HG03135 (cell line): ENCODE results near the gene KDM4C.
"Not testable (repeated sequence)": the region's sequence is repeated elsewhere in the genome, so short reads cannot be mapped to it uniquely, and the experiment has no call there.

Source experiments
- ATAC-seq: cut with Tn5 transposase; IDR thresholded peaks from one replicate; pipeline ENCODE4 v1.9.1; 2021; ENCODE audit warnings: mild to moderate bottlenecking, moderate library complexity; ENCODE audit not compliant: unreplicated experiment

Gene KDM4C

DNA sequence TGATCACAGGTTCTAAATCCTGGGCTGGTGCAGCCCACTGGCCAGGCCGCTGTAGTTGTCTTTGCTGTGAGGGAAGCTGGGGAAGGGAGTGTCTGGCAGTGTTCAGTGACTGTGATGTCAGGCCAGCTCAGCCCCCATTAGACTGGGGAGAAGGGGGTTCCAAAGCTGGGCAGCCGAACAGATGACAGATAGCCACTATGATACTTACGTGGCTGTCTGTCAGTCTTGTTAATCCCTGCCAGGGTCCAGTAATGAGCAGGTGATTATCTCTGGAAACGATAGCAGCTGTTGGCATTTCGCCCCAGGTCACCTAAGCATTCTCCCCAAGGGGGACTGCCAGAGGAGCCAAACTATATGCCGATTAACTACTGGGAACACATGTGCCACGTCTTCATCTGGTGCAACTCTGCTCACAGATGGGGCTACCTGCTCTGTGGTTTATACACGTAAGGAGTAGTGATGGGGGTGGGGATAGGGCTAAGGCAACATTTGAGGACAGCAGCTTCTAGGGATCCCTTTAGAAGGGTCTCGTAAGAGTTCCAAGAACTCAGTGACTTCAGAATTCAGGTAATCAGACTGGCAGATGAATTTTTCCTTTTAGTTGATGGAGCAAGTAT, 396.3 kb downstream of the KDM4C start:
- no peak for ATAC-seq

DNA sequence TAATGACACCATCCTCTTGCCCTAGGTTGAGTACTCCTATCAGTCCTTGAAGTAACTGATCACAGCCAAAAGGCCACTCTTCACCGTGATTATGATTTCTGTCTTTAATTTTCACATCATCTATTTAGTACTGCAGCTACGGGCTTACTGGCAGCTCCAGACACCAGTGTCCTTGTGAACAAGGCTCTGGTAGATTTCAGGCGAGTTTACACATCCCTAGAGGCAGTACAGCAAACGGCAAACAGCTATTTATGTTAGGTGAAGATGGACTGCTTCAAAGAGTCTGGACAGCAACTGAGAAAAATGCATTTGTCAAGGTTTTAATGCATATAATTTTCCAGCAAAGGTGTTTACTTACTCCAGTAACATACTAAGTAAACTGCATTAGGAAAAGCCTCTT, 396.9 kb downstream of the KDM4C start:
- no peak for ATAC-seq

DNA sequence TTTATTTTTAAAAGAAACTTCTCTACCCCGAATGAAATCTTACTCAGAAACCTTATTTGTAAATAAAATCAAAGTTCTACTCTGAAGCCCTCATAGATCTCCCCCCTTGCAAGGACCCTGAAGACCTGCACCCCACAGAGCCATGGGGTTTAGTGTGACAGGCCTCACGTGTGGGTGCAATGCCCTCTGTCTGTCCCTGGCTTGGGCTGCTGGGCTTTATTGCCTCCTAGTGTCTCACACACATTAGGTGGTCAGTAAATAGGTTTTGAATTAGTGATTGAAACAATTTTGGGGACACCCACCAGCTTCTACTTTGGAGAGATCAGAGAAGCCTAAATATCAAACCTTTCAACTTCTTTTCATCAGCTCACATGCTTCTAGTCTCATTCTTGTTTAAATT, 403.7 kb downstream of the KDM4C start:
- ATAC-seq: no peak

DNA sequence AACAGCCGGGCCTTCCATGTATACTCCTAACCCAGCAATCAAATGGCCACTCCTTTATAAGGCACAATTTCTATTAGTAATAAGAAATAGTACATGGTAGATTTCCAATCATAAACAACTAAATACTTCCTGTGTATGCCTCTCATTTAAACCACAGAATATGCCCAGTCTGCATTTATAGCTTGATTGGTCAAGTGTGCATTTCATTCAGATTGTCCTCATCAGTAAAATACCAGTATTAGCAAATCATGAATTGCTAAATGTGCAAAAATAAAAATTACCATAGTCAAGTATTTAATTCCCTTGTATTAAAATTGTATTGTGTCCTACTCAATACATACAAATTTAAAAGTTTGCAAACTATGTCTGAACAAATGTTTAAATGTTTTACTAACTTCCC, 406.2 kb downstream of the KDM4C start:
- ATAC-seq: no peak

DNA sequence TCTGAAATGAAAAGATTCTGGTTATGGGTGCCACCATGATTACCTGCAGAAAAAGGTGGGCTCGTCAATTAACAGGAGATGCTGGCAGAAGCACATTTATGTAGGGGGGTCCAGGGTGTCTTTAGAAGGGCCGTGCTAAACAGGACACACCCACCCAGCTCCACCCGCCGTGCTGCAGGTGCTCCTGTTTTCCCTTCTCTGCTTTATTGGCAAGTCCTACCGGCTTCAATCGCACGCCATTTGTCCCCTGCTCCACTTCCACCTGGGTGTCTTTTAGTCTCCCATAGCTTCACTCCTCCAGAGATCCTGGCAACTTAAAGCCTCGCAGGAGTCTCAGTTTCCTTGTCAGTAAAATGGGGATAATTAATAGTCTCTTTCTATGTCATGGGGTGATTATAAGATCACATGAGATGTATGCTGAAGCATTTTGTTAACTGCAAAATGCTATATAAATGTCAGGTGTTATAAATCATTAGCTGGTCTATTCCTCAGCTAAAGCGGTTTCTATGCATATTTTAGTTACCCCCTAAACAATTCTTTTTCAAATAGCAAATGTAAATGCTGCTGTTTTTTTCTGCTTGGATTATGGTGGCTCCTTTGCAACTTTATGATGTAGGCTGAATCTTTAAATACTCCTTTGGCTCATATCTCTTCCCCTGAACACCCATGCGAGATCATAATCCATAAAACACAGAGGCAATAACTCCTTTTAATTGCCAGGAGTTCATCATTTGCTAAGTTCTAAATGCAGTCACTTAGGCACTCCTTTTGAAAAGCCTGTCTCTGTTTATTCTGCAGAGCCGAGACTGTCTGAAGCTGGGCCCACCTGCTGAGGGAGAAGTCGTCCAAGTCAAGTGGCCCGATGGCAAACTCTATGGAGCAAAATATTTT, 406.9 kb downstream of the KDM4C start:
- ATAC-seq: no peak

DNA sequence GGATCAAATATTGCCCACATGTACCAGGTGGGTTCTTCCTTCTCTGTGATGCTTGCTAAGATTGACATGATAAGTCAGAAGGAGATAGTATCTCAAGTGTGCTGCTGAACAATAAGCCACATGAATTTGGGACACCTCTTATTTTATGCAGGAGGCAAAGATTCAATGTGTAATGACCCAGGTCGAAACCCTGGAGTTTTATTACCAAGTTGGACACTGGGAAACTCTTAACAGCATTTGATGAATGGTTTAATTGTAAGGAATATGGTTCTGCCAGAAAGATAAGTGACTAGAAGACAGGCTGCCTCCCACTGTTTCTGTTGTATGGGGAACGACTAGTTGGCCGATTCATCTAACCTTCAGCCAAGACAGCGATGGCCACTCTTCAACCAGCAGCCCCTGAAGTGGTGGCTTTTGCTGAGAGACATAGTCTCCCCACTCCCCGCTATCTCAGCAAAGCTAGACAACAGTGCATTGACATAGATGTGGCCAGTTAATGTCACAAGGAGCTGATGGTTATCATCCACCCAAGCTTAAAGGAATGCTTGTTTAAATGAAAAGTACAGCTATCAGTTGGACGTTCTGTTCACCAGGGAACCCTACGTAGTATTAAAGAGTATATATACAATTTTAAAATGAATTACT, 407.7 kb downstream of the KDM4C start:
- ATAC-seq: no peak

DNA sequence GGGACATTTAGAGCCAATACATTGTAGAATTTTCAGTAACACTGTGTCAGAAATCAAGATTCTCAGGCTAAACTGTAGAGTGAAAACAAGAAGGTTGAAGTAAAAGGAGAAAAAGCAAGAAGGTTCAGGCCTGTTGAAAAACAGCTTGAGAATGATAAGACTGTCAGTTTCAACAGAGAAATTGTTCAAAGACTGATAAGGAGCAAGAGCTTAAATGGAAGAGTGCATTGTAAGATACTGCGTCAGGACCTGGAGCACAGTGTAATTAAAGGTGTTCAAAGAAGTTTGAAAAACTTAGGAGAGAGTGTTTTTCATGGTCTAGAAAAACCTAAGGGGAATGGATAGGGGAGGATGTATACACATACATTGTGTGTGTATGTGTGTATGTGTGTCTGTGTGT, 408.3 kb downstream of the KDM4C start:
- ATAC-seq: no peak

DNA sequence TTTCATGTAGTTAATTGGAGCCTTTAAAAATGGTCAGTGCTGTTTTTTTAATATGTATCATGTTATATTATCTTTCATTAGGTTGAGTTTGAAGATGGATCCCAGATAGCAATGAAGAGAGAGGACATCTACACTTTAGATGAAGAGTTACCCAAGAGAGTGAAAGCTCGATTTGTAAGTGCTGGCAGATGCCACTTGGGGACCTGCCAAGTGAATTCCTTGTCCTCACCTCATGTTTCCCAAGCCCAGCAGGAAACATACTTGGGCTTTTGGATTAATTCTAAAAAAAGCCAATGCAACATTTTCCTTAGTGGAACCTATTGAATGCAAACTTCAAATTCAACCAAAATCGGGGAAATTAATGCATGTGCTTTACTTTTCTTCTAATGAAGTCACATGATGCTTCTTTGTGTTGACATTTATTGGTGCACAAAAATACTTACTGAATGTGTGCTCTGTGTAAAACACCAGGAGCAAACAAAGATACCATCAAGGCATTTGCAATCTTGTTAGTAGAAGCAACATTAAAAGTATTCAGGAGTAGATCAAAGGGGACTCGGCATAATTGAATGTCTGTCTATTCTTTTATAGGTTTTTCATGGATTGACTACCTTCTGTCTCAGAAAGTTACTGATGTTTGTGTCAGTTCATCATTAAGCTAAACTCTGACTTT, 412.1 kb downstream of the KDM4C start:
- no peak for ATAC-seq

DNA sequence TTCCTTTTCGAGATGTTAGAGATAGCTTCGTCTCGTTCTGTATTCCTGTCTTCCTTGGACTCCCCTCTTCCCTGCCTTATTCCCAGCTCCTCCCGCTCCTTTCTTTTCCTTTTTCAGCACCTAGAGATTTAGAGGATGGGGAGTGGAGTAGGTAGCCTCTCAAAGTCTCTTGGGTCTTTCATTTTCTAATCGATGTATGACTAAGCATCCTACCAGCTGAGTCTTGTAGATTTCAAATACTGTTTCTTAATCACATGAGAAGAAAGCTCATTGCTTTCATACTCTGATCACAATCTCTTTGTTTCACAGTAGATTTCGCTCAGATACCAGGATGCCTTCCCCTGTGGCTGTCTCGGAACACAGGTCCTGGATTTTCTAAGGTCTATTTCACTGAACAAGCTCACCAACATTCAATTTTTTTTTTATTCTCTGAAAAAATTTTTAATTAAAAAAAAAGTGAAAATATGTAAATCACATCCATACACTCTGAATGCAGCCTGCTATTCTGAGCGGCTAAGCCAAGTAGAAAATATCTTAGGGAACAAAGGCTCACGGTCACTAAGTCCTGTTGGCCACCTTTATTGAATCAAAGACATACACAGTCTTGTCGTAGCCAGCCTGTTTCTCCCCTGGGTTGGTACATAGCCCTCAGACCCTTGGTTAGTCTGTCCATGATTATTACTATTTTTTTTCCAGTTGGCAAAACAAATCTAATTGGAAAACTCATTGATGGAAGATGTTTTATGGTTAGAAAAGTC, 413.8 kb downstream of the KDM4C start:
- ATAC-seq: no peak

DNA sequence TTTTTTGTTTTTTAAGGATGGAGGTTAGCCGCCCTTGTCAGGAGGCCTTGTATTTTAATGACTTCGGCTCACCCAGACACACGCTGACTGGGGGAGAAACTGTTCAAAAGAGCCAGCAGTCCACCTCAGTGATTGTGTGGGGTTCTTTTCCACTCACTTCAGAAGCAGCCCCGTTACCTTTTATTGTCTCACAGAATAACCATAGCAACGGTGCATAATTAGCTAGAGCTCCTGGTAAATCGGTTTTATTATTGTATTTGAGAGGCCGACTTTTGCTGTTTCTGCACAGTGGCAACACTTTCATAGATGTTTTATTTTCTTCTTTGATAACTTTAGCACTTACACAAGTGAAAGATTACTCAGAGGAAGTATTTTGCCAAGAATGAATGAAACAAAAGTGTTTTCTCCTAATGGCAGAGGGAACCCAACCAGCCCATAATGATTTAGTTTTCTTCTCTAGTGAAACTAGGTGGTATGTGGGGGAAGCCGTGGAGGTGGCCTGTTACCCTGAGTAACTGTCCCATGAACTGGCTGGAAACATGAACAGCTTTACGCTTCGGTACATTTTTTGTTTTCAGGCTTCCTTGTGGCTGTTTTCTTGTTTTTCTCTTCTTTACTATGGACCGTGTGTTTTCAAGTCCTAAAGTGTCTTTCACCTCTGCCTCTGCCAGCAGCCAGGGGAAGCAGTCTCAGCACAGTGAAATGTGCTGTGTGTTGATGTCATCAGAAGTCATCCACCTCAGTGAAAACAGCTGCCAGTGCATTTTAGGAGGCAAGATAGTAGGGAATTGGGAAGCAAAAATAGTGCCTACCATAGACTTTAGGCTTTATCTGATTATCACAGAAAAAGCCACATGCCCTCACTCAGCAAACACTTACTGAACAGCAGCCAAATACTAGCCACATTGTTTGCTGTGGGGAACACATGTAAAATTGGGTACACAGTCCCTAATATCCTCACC, 414.7 kb downstream of the KDM4C start:
- no peak for ATAC-seq

DNA sequence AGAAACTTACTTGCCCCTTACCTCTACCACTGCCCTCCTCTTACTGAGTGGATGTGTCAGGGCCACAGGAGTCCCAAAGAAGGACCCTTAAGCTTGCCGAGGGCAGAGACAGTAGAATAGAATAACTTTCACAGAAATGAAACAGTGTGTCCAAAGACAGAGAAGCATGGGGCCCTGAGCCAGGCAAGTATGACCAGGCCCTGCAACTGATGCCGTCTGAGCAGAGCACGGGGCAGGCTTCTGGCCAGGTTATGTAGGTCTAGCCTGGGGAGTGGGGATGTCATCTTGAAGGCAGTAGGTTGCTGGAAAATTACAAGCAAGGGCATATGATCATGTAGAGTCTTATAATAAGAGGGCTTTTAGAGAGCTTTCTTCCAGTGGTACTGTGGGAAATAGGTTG, 415.4 kb downstream of the KDM4C start:
- ATAC-seq: no peak

DNA sequence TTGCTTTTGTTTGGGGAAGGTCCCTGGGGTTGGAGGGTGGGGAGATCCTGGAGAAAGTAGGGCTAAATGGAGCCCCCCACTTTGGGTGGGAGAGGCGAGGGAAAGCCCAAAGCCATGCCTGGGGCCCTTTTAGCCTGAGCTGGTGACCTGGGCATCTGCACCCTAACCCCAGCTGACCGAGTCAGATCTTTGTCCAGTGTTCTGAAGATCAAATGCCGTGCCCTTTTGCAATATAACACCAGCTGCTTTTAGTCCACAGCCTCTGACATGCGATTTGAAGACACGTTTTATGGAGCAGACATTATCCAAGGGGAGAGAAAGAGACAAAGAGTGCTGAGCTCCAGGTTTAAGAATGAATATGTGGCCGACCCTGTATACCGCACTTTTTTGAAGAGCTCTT, 416.5 kb downstream of the KDM4C start:
- ATAC-seq: no peak

DNA sequence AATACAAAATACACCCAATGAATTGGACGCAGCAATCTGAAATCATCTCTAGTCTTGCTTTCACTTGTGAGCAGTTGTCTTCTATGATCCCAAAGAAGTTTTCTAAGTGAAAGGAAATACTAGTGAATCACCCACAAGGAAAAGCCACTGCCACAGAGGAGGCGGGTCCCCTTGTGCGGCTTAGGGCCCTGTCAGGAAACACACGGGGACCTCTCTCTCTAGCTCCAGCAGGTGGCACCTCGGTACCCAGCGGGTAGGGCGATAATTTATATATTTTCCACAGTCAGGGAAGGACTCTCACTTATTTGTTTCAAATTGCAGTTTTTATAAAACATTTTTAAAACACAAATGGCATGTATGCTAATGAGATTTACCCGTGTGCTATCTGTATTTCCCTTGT, 417.1 kb downstream of the KDM4C start:
- no peak for ATAC-seq

DNA sequence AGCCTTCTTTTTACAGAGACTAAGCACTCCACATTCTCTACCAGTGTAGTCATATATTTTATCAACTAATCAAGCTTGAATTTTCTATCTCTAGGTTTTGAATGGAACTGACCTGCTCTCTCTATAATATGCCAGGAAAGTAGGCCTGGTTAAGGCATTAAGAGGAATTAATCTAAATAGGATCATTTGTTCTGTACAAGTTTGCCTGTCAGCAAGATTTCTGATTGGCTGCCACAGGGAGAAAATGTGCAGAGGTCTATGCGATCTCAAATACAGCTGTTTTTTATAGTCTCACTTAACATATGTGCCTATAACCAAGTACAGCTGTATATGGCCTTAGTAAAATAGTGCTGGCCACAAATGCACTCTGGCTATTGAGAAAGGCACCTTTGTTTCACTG, 418.8 kb downstream of the KDM4C start:
- ATAC-seq: no peak

DNA sequence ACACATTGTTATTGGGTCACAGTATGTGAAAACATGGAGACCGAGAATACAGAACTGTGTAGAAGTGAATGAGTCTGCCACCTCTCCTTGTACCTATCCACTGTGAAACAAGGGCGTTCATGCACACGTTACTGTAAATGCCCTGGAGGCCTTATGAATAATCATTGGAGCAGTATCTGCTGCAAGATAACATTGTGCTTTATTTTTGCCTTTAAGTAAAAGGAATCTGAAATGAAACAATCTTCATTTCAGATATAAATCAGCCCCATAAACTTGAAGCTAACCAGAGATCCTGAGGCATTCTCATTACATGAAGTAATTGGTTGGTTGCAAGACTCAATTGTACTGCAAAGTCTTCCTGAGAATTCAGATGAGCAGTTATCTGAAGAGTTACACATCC, 419.6 kb downstream of the KDM4C start:
- ATAC-seq: no peak

DNA sequence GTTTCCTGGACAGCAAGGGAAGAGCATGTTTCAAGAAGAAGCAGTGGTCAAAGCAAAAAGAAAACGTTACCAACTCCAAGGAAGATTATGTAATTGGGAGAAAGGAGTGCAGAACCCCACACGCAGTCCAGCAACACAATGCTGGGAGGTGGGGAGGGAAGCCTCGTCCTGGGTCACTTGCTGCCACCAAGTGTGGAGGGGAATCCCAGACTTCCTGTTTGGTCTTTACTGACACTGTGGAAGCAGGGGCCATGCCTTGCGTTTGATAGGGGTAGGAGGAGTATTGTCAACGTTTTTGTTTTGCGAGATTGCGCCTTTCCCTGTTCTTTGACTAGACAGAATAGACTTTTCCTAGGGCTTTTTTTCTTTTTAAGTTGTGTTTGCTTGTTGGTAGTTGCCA, 421.0 kb downstream of the KDM4C start:
- no peak for ATAC-seq

DNA sequence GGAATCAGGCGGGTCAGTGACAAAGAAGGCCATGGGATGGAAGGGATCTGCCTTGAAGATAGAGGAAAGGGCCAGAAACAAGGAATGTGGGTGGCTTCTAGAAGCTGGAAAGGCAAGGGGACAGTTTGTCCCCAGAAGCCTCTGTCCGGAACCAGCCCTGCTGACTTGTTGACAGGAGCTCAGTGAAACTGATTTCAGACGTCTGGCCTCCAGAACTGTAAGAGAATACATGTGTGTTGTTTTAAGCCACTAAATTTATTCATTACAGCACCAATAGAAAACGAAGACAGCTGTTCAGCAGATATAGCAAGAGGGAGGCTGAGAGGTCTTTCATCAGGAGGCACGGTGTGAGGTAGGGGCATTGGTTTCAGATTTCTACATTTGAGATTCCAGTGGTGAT, 422.5 kb downstream of the KDM4C start:
- ATAC-seq: no peak

DNA sequence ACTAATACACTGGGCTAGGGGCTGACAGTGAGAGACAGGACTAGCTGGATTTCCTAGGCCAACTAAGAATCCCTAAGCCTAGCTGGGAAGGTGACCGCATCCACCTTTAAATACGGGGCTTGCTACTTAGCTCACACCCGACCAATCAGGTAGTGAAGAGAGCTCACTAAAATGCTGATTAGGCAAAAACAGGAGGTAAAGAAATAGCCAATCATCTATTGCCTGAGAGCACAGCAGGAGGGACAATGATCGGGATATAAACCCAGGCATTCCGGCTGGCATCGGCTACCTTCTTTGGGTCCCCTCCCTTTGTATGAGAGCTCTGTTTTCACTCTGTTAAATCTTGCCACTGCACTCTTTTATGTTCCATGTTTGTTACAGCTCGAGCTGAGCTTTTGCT, 425.4 kb downstream of the KDM4C start:
- not testable (repeated sequence) for ATAC-seq

DNA sequence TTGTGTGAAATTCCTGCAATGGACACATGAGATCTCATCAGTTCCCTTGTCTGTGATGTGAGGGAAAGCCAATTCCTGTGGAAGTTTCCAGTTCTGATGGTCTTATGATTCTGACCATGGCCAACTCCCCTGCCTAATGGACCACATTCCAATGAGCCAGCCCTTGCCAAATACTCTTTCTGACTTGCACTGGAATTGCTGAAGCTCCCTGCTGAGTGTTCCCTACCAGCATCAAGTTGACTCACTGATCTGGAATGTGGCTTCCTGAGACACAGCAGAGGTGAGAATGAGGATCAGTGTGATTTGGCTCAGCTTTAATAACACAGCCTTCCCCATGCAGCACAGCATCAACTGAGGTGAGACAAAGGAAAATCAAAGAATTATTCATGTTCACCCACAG, 427.8 kb downstream of the KDM4C start:
- ATAC-seq: no peak

DNA sequence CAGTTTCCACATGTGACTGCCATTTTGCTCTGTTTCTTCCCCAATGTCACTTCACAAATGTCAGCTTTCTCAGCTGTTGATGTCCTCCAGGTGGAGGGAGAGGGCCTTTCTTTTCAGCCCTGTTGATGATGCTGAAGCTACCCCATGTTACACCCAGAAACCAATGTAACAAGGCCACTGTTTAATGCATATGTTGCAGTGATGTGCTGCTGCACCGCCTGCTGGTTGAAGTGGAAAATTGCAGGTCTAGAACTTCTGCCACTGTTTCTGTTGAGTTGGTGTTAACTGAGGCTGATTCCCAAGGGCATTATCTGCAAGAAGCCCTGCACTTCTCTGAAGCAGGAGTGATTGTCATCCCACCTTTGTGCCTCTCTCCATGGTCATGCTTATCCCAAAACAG, 428.4 kb downstream of the KDM4C start:
- ATAC-seq: no peak
